HepG2 (cell line): ENCODE measurements around the gene PLA2G2A. TPM values are rescaled to one million over a fixed set of nuclear protein-coding genes. Genes with fewer than 3 reads are reported as not detected.

Experiments
- AGO1 ChIP-seq: fragments of 200-400 bp; formaldehyde crosslinking; IDR thresholded peaks from 2 replicates; pipeline ENCODE4 v1.6.1; 2017; ENCODE audit warnings: mild to moderate bottlenecking, low read depth, low read length, moderate library complexity; ENCODE audit not compliant: poor library complexity, severe bottlenecking
- AGO2 ChIP-seq: fragments of 200-400 bp; formaldehyde crosslinking; optimal IDR thresholded peaks from 2 replicates; pipeline ENCODE3; 2017; ENCODE audit warnings: mild to moderate bottlenecking, low read depth, low read length, moderate library complexity
- CBX2 ChIP-seq, 2 experiments: fragments of 200-600 bp in 1 of 2; sonication (generic); formaldehyde crosslinking in 1 of 2; IDR thresholded peaks; 2 replicates each; pipeline versions ENCODE4 v1.7.0 to v1.8.1; 2018 to 2022; ENCODE audit warnings: low read depth in 2 of 2, low read length in 1 of 2, mild to moderate bottlenecking in 1 of 2, missing genetic modification reagents in 1 of 2
- DNMT1 ChIP-seq: sonication (generic); formaldehyde crosslinking; IDR thresholded peaks from 2 replicates; pipeline ENCODE4 v1.5.1; 2020; ENCODE audit warnings: mild to moderate bottlenecking, missing genetic modification reagents
- DR1 ChIP-seq: sonication (generic); formaldehyde crosslinking; IDR thresholded peaks from 2 replicates; pipeline ENCODE4 v1.8.0; 2021; ENCODE audit warnings: mild to moderate bottlenecking, missing genetic modification reagents, inconsistent platforms
- FOXM1 ChIP-seq: sonication (generic); formaldehyde crosslinking; IDR thresholded peaks from 2 replicates; pipeline ENCODE4 v1.5.0; 2020; ENCODE audit warnings: missing genetic modification reagents
- MBNL3 ChIP-seq: fragments of 250-450 bp; sonication (Bioruptor Pico); conservative IDR thresholded peaks from 2 replicates; pipeline ENCODE4 v1.8.0; 2022; ENCODE audit warnings: mild to moderate bottlenecking, inconsistent platforms
- NR2F2 ChIP-seq: IDR thresholded peaks from 2 replicates; pipeline ENCODE4 v1.6.1; 2012; ENCODE audit warnings: low read depth, inconsistent platforms, borderline replicate concordance
- PLSCR1 ChIP-seq: sonication (generic); formaldehyde crosslinking; IDR thresholded peaks from 2 replicates; pipeline ENCODE4 v1.5.0; 2020; ENCODE audit warnings: missing genetic modification reagents, mild to moderate bottlenecking, borderline replicate concordance
- ZBTB33 ChIP-seq: sonication (generic); formaldehyde crosslinking; IDR thresholded peaks from 2 replicates; pipeline ENCODE4 v1.4.0; 2020; ENCODE audit warnings: missing genetic modification reagents
- ZBTB39 ChIP-seq: sonication (generic); formaldehyde crosslinking; IDR thresholded peaks from 2 replicates; pipeline ENCODE4 v1.5.0; 2020; ENCODE audit warnings: missing genetic modification reagents
- ZMYM2 ChIP-seq: sonication (generic); formaldehyde crosslinking; IDR thresholded peaks from 2 replicates; pipeline ENCODE4 v1.8.0; 2022; ENCODE audit warnings: mild to moderate bottlenecking, missing genetic modification reagents
- ZNF17 ChIP-seq: sonication (generic); formaldehyde crosslinking; IDR thresholded peaks from 2 replicates; pipeline ENCODE4 v1.5.0; 2020; ENCODE audit warnings: mild to moderate bottlenecking, missing genetic modification reagents
- ZNF18 ChIP-seq: sonication (generic); formaldehyde crosslinking; IDR thresholded peaks from 2 replicates; pipeline ENCODE4 v1.8.0; 2022; ENCODE audit warnings: mild to moderate bottlenecking, missing genetic modification reagents; ENCODE audit not compliant: insufficient replicate concordance
- ZNF513 ChIP-seq: sonication (generic); formaldehyde crosslinking; conservative IDR thresholded peaks from 2 replicates; pipeline ENCODE4 v1.5.0; 2020; ENCODE audit warnings: missing genetic modification reagents
- ZNF629 ChIP-seq: sonication (generic); formaldehyde crosslinking; conservative IDR thresholded peaks from 2 replicates; pipeline ENCODE4 v1.5.0; 2020; ENCODE audit warnings: missing genetic modification reagents
- ZSCAN30 ChIP-seq: sonication (generic); formaldehyde crosslinking; IDR thresholded peaks from 2 replicates; pipeline ENCODE4 v1.5.0; 2020; ENCODE audit warnings: mild to moderate bottlenecking, missing genetic modification reagents
- ZSCAN9 ChIP-seq: IDR thresholded peaks from 2 replicates; pipeline ENCODE4 v1.6.1; 2016; ENCODE audit warnings: borderline replicate concordance
- polyA plus RNA-seq, 8 experiments: library from polyadenylated mRNA; depleted of rRNA in 3 of 8; stranded (reverse) in 7 of 8; unstranded in 1 of 8; fragments of >200 nt; fragmentation: Illumina TruSeq in 4 of 8; extraction: Trizol in 4 of 8; gene quantifications; 2 replicates each; pipeline versions ENCODE4 v1.2.1 to v1.2.3, GENCODE V29; 2011 to 2016; ENCODE audit warnings: low read depth in 4 of 8, missing spikeins in 1 of 8, mixed read lengths in 1 of 8; ENCODE audit not compliant: insufficient read depth in 1 of 8
- total RNA-seq, 5 experiments: library from RNA; depleted of rRNA; stranded (reverse); fragments of >200 nt; fragmentation: Illumina TruSeq; extraction: Trizol; gene quantifications; 2 replicates each; pipeline ENCODE4 v1.2.3, GENCODE V29; 2016; ENCODE audit warnings: low read depth in 1 of 5
- TF ChIP-seq, protein P1 (sequence below): IDR thresholded peaks from 2 replicates; pipeline ENCODE4 v1.6.1; 2016; ENCODE audit warnings: mild to moderate bottlenecking, missing biosample characterization, missing genetic modification reagents

PLA2G2A gene
- total and polyA plus RNA-seq, 2 of the 13 experiments (the other 11 are each of a cell fraction or from before 2014, with no cell fraction given): 0.35 to 30.3 TPM

DNA sequence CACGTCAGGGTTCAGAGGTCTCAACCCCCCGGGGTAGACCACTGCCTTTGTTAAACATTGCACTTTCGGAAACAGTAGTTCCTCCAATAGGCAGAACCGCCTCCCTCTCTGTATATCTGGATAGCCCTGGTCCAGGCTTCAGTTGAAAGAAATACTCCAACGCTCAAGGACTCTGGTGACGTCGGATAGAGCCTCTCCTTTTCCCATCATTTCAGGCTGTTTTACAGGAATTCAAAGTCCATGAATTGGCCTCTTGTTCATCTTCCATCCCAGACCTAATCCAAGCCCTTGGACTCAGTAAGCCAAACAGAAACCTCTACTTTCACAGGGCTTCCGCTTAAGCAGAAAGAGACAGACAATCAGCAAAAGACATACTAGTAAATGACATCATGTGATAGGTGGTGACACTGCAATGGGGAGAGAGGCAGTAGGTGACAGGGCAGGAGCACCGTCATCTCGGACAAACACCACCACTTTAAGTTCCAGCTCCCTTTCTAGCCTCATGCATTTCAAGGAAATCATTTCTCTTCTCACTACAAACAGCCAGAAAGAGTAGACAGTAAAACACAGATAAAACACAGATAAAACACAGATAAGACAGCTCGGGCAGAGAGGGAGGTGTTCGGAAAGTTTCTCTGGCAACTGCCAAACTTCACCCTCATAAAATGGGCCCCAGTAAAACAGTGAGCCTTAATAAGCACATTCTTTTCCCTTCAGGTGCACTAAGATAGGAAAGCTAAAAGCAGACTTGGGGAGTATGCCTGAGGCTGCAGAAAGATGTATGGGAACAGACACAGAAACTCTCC is 2.3 kb upstream of the PLA2G2A start (continued):
- TF ChIP-seq MBNL3 (CRISPR knock-in tag): no peak
- TF ChIP-seq ZMYM2: no peak
- no peak for TF ChIP-seq AGO2
- TF ChIP-seq DNMT1 (CRISPR knock-in tag): no peak
- no peak for TF ChIP-seq ZNF513 (CRISPR knock-in tag)
- TF ChIP-seq ZBTB33: no peak
- TF ChIP-seq CBX2 (IDR thresholded peaks at IDR 0.05; ENCODE audit: low read depth, low read length): no peak
- no peak for TF ChIP-seq CBX2 (CRISPR knock-in tag; IDR thresholded peaks at IDR 0.05; ENCODE audit: low read depth)
- TF ChIP-seq DR1 (CRISPR knock-in tag): no peak; the same call in 1 of the 2 replicates
- TF ChIP-seq ZNF629 (CRISPR knock-in tag): no peak
- TF ChIP-seq ZSCAN30: no peak
- 0 out of 2 replicates have a peak, but pooled peaks have one; percentile 9 for TF ChIP-seq ZSCAN9 (CRISPR knock-in tag)
- TF ChIP-seq ZNF18 (CRISPR knock-in tag): no peak
- TF ChIP-seq ZNF17: no peak
- no peak for TF ChIP-seq AGO1
- TF ChIP-seq ZBTB39 (CRISPR knock-in tag): no peak
- TF ChIP-seq, protein P1, sequence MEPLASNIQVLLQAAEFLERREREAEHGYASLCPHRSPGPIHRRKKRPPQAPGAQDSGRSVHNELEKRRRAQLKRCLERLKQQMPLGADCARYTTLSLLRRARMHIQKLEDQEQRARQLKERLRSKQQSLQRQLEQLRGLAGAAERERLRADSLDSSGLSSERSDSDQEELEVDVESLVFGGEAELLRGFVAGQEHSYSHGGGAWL (CRISPR knock-in tag): no peak
- TF ChIP-seq FOXM1 (CRISPR knock-in tag): no peak
- no peak for TF ChIP-seq NR2F2
- no peak for TF ChIP-seq PLSCR1 (CRISPR knock-in tag)
